HEK293 (cell line): Measurements from ENCODE around the gene OPCML.

ENCODE experiments used
- CTCF ChIA-PET: fragments of 350-600 bp; formaldehyde crosslinking; extraction: SDS; loops from one replicate; lab custom pipeline; 2021; ENCODE audit warnings: antibody characterized with exemption; lab: Yijun Ruan, JAX
- POLR2A ChIA-PET: fragments of 300-600 bp; formaldehyde crosslinking; extraction: SDS; loops from one replicate; lab custom pipeline; 2020; ENCODE audit warnings: antibody characterized with exemption, inconsistent platforms; lab: Yijun Ruan, JAX
- H3K27ac ChIP-seq: fragments of 200-500 bp; sonication (Bioruptor generic); 2 replicates; pipeline ENCODE4 v1.5.1; 2014; ENCODE audit warnings: low read depth, low read length, control low read depth, inconsistent platforms; ENCODE audit errors: extremely low read depth
- H3K36me3 ChIP-seq, 2 experiments: fragments of 200-500 bp in 1 of 2; sonication (Bioruptor generic) in 1 of 2; 1 replicate in 1 of 2; 2 replicates in 1 of 2; pipeline ENCODE4 v1.5.1; 2014 to 2017; ENCODE audit warnings: inconsistent platforms in 2 of 2, low read length in 2 of 2; ENCODE audit not compliant: control insufficient read depth in 2 of 2, insufficient read depth in 1 of 2
- H3K4me1 ChIP-seq: fragments of 200-500 bp; sonication (Bioruptor generic); 2 replicates; pipeline ENCODE4 v1.5.1; 2014; ENCODE audit warnings: mild to moderate bottlenecking, low read length, inconsistent platforms; ENCODE audit not compliant: control insufficient read depth, insufficient read depth
- H3K4me3 ChIP-seq: 2 replicates; pipeline ENCODE4 v1.5.1; 2011; ENCODE audit warnings: low read depth, mild to moderate bottlenecking, control low read depth, low read length, moderate library complexity
- H3K9me3 ChIP-seq: fragments of 200-500 bp; sonication (Bioruptor generic); 2 replicates; pipeline ENCODE4 v1.5.1; 2014; ENCODE audit warnings: low read depth, low read length, inconsistent platforms; ENCODE audit not compliant: control insufficient read depth, insufficient read depth
- BCL11B ChIP-seq: fragments of 450-650 bp; formaldehyde crosslinking; IDR thresholded peaks from 2 replicates; pipeline ENCODE4 v1.5.1; 2016; ENCODE audit warnings: low read depth, missing biosample characterization, missing genetic modification characterization
- GLI4 ChIP-seq: fragments of 450-650 bp; formaldehyde crosslinking; IDR thresholded peaks from 2 replicates; pipeline ENCODE4 v1.5.1; 2016; ENCODE audit warnings: missing biosample characterization, missing genetic modification characterization
- HOXD13 ChIP-seq: sonication (generic); formaldehyde crosslinking; IDR thresholded peaks from 2 replicates; pipeline ENCODE4 v1.8.0; 2022; ENCODE audit warnings: missing genetic modification reagents, borderline replicate concordance
- REST ChIP-seq: fragments of 450-650 bp; formaldehyde crosslinking; IDR thresholded peaks from 2 replicates; pipeline ENCODE4 v1.5.1; 2016; ENCODE audit warnings: missing biosample characterization, missing genetic modification characterization
- SALL2 ChIP-seq: fragments of 450-650 bp; formaldehyde crosslinking; IDR thresholded peaks from 2 replicates; pipeline ENCODE4 v1.5.0; 2017; ENCODE audit warnings: missing biosample characterization, mild to moderate bottlenecking, missing genetic modification characterization, borderline replicate concordance
- SETDB1 ChIP-seq: IDR thresholded peaks from one replicate; pipeline ENCODE4 v1.6.1; 2017; ENCODE audit warnings: mild to moderate bottlenecking, low read length, moderate library complexity, mixed read lengths; ENCODE audit not compliant: insufficient read length
- ZIC2 ChIP-seq: fragments of 450-650 bp; formaldehyde crosslinking; IDR thresholded peaks from 2 replicates; pipeline ENCODE4 v1.5.1; 2016; ENCODE audit warnings: missing biosample characterization, missing genetic modification characterization
- ZNF112 ChIP-seq: fragments of 450-650 bp; formaldehyde crosslinking; IDR thresholded peaks from 2 replicates; pipeline ENCODE4 v1.5.0; 2017; ENCODE audit warnings: missing biosample characterization, missing genetic modification characterization
- ZNF19 ChIP-seq: fragments of 450-650 bp; formaldehyde crosslinking; IDR thresholded peaks from 2 replicates; pipeline ENCODE4; 2016; ENCODE audit warnings: missing biosample characterization, missing genetic modification characterization, low read depth
- ZNF248 ChIP-seq: fragments of 450-650 bp; formaldehyde crosslinking; IDR thresholded peaks from 2 replicates; pipeline ENCODE4 v1.5.1; 2017; ENCODE audit warnings: missing biosample characterization, missing genetic modification characterization
- ZNF341 ChIP-seq: fragments of 450-650 bp; formaldehyde crosslinking; IDR thresholded peaks from 2 replicates; pipeline ENCODE4; 2016; ENCODE audit warnings: low read depth, missing biosample characterization, missing genetic modification characterization
- ZNF521 ChIP-seq: fragments of 450-650 bp; formaldehyde crosslinking; IDR thresholded peaks from 2 replicates; pipeline ENCODE4 v1.5.1; 2017; ENCODE audit warnings: missing biosample characterization, mild to moderate bottlenecking, missing genetic modification characterization
- ZNF549 ChIP-seq: fragments of 450-650 bp; IDR thresholded peaks from 2 replicates; pipeline ENCODE4 v1.5.1; 2018; ENCODE audit warnings: missing biosample characterization, missing genetic modification characterization, mild to moderate bottlenecking, inconsistent platforms, moderate library complexity
- ZNF571 ChIP-seq: fragments of 450-650 bp; formaldehyde crosslinking; IDR thresholded peaks from 2 replicates; pipeline ENCODE4 v1.5.0; 2017; ENCODE audit warnings: missing biosample characterization, missing genetic modification characterization
- ZNF610 ChIP-seq: fragments of 450-650 bp; formaldehyde crosslinking; IDR thresholded peaks from 2 replicates; pipeline ENCODE4 v1.5.1; 2016; ENCODE audit warnings: missing biosample characterization, missing genetic modification characterization, borderline replicate concordance
- ZNF626 ChIP-seq: fragments of 450-650 bp; sonication (Bioruptor Pico); formaldehyde crosslinking; IDR thresholded peaks from 2 replicates; pipeline ENCODE4 v1.5.1; 2018; ENCODE audit warnings: missing biosample characterization, missing genetic modification characterization, inconsistent platforms
- ZNF629 ChIP-seq: fragments of 450-650 bp; formaldehyde crosslinking; IDR thresholded peaks from 2 replicates; pipeline ENCODE4 v1.5.1; 2017; ENCODE audit warnings: missing biosample characterization, missing genetic modification characterization
- ZNF701 ChIP-seq: fragments of 450-650 bp; formaldehyde crosslinking; IDR thresholded peaks from 2 replicates; pipeline ENCODE4 v1.5.1; 2016; ENCODE audit warnings: missing biosample characterization, missing genetic modification characterization
- ZNF776 ChIP-seq: fragments of 450-650 bp; formaldehyde crosslinking; IDR thresholded peaks from 2 replicates; pipeline ENCODE4 v1.5.0; 2017; ENCODE audit warnings: missing biosample characterization, missing genetic modification characterization, borderline replicate concordance
- ZSCAN23 ChIP-seq: fragments of 450-650 bp; formaldehyde crosslinking; IDR thresholded peaks from 2 replicates; pipeline ENCODE4 v1.5.1; 2016; ENCODE audit warnings: missing biosample characterization, missing genetic modification characterization
- TF ChIP-seq, protein P1 (sequence below): fragments of 450-650 bp; formaldehyde crosslinking; IDR thresholded peaks from 2 replicates; pipeline ENCODE4 v1.5.1; 2016; ENCODE audit warnings: missing biosample characterization, missing genetic modification characterization
- TF ChIP-seq, protein P2 (sequence below): fragments of 450-650 bp; formaldehyde crosslinking; IDR thresholded peaks from 2 replicates; pipeline ENCODE4 v1.5.1; 2016; ENCODE audit warnings: missing biosample characterization, missing genetic modification characterization
- TF ChIP-seq, protein P3 (sequence below): fragments of 450-650 bp; formaldehyde crosslinking; IDR thresholded peaks from 2 replicates; pipeline ENCODE4 v1.5.1; 2016; ENCODE audit warnings: missing biosample characterization, missing genetic modification characterization

Gene OPCML

DNA sequence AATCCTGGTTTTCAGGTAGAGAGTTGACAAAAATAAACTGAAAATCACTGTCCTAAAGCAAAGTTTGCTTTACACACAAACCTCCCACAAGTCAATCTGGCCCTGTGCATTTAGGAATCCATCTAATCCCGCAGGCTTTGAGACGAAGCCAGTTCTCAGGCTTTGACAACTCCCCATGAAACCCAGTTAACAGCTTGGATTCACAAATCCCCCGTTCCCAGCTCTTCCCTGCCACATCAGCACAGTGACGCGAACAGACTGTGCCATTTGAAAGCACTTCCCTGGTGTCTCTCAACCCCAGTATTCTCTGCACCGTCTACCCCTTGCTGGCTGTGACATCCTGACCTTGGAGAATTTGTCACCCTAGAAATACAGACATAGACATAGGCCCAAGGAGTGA, 117.8 kb downstream of the OPCML start:
- ChIA-PET CTCF (no interaction called here), POLR2A (no interaction called here)
- Histone ChIP-seq H3K4me1 (no peaks in the 10 kb centered on the region), H3K4me3 (no peak overlapping the region), H3K9me3 (no peaks in the 10 kb centered on the region), H3K36me3 (no peaks in the 10 kb centered on the region), H3K27ac (no peak overlapping the region)
- TF ChIP-seq, protein P1, sequence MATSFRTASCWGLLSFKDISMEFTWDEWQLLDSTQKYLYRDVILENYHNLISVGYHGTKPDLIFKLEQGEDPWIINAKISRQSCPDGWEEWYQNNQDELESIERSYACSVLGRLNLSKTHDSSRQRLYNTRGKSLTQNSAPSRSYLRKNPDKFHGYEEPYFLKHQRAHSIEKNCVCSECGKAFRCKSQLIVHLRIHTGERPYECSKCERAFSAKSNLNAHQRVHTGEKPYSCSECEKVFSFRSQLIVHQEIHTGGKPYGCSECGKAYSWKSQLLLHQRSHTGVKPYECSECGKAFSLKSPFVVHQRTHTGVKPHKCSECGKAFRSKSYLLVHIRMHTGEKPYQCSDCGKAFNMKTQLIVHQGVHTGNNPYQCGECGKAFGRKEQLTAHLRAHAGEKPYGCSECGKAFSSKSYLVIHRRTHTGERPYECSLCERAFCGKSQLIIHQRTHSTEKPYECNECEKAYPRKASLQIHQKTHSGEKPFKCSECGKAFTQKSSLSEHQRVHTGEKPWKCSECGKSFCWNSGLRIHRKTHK (tag by site-specific recombination), result no peak
- no peak for TF ChIP-seq ZNF629 (tag by site-specific recombination)
- no peak for TF ChIP-seq ZNF571 (tag by site-specific recombination)

- no peak overlapping the region for H3K27ac ChIP-seq
- H3K4me3 ChIP-seq, result no peak overlapping the region
- H3K4me1 ChIP-seq, result no peaks in the 10 kb centered on the region
- ChIA-PET POLR2A (no interaction called here), CTCF (no interaction called here)
- H3K9me3 ChIP-seq, result no peaks in the 10 kb centered on the region
- H3K36me3 ChIP-seq, result no peaks in the 10 kb centered on the region
- no peak for TF ChIP-seq ZNF701
- no peak for TF ChIP-seq ZSCAN23
- no peak for TF ChIP-seq ZNF610 (tag by site-specific recombination)
- TF ChIP-seq ZNF776 (tag by site-specific recombination), result no peak
- TF ChIP-seq, protein P2, sequence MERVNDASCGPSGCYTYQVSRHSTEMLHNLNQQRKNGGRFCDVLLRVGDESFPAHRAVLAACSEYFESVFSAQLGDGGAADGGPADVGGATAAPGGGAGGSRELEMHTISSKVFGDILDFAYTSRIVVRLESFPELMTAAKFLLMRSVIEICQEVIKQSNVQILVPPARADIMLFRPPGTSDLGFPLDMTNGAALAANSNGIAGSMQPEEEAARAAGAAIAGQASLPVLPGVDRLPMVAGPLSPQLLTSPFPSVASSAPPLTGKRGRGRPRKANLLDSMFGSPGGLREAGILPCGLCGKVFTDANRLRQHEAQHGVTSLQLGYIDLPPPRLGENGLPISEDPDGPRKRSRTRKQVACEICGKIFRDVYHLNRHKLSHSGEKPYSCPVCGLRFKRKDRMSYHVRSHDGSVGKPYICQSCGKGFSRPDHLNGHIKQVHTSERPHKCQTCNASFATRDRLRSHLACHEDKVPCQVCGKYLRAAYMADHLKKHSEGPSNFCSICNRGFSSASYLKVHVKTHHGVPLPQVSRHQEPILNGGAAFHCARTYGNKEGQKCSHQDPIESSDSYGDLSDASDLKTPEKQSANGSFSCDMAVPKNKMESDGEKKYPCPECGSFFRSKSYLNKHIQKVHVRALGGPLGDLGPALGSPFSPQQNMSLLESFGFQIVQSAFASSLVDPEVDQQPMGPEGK, result no peak
- TF ChIP-seq ZNF19 (tag by site-specific recombination), result no peak
- TF ChIP-seq ZNF248 (tag by site-specific recombination), result no peak
- no peak for TF ChIP-seq BCL11B (tag by site-specific recombination)
- no peak for TF ChIP-seq REST (tag by site-specific recombination)
- no peak for TF ChIP-seq ZNF112 (tag by site-specific recombination)
- no peak for TF ChIP-seq ZIC2 (tag by site-specific recombination)
- TF ChIP-seq ZNF521 (tag by site-specific recombination), result no peak
- TF ChIP-seq ZNF626, result no peak
- TF ChIP-seq SALL2 (tag by site-specific recombination), result no peak
- no peak for TF ChIP-seq SETDB1
- TF ChIP-seq GLI4 (tag by site-specific recombination), result no peak
- no peak for TF ChIP-seq ZNF549 (tag by site-specific recombination)
- TF ChIP-seq HOXD13 (CRISPR knock-in tag), result no peak
- TF ChIP-seq, protein P3, sequence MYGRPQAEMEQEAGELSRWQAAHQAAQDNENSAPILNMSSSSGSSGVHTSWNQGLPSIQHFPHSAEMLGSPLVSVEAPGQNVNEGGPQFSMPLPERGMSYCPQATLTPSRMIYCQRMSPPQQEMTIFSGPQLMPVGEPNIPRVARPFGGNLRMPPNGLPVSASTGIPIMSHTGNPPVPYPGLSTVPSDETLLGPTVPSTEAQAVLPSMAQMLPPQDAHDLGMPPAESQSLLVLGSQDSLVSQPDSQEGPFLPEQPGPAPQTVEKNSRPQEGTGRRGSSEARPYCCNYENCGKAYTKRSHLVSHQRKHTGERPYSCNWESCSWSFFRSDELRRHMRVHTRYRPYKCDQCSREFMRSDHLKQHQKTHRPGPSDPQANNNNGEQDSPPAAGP (tag by site-specific recombination), result no peak
- no peak for TF ChIP-seq ZNF341 (tag by site-specific recombination)
Measured at GRCh38 chr11:133413703-133414102, 118.6 kb downstream of the OPCML start.
